UCSD-AML1 (cell line): ENCODE results near the gene ACOT2.

Source experiments
- DNase-seq: peaks from one replicate; lab custom pipeline; 2025; ENCODE audit not compliant: unreplicated experiment; lab: John Stamatoyannopoulos, UW

ACOT2 gene

DNA sequence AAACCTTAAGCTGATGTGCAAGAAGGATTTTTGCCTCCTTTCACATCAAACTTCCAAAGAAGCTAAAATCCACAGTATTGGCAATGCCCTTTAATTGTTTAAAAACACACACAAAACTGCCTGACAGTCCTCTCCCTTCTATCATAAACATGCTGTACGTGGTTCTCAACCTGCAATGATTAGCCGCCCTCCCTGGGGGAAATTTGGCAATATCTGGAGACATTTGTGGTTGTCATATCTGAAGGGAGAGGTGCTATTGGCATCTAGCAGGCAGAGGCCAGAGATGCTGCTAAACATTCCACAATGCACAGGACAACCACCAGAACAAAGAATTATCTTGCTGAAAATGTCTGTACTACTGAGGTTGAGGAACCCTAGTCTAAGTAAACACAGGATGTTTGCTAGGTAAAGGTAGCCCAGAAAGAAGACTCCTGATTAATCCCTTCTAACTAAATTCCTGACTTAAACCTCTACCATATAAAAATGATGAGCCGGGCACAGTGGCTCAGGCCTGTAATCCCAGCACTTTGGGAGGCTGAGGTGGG is 44.5 kb downstream of the ACOT2 start:
- DNase-seq, result no peak

DNA sequence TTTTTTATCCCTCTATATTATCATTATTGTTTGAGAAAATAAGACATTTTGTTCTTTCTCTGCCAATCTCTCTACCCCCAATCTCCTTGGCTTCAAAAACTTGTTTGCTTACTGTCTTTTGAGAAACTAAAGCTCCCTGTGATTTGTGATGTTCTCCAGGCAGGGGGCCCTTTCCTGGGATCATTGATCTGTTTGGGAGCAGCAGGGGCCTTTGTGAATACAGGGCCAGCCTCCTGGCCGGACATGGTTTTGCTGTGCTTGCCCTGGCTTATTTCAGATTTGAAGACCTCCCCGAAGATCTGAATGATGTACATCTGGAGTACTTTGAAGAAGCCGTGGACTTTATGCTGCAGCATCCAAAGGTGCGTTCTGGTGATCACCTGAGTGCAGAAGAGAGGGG is 47.8 kb downstream of the ACOT2 start:
- DNase-seq, result no peak

- no peak for DNase-seq
Measured at GRCh38 chr14:73619524-73619923, 50.5 kb downstream of the ACOT2 start.

GRCh38 chr14:73620268-73620667 is 51.3 kb downstream of the ACOT2 start:
- DNase-seq, result no peak

DNA sequence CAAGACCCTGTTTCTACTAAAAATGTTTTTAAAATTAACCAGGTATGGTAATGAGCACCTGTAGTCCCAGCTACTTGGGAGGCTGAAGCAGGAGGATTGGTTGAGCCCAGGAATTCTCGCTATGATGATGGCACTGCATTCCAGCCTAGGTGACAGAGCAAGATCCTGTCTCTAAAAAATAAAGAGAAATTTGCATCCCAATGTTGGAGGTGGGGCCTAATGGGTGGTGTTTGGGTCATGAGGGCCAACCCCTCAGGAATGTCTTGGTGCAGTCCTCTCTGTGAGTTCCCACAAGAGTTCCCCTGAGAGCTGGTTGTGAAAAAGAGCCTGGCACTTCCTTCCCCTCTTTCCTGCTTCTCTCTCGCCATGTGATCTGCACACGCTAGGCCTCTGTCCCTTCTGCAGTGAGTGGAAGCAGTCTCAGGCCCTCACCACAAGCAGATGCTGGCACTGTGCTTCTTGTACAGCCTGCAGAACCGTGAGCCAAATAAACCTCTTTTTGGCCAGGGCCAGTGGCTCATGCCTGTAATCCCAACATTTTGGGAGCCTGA is 54.6 kb downstream of the ACOT2 start:
- DNase-seq, result no peak
